Endothelial cell of umbilical vein (primary cell): Measurements from ENCODE around the gene MAD2L2. TPM values are rescaled to one million over a fixed set of nuclear protein-coding genes. Genes with fewer than 3 reads are reported as not detected.

Source experiments
- BruUV-seq: library from RNA; stranded (reverse); fragments of 400-500 nt; replicated peaks from 2 replicates; lab custom pipeline; 2021; lab: Mats Ljungman, UMichigan
- CTCF ChIA-PET: fragments of 300-600, 350-600 bp; sonication (Branson Sonifier 250); formaldehyde crosslinking; loops from one replicate; lab custom pipeline; 2021; ENCODE audit warnings: antibody characterized with exemption, inconsistent platforms; lab: Charles Lee
- POLR2A ChIA-PET: fragments of 300-600, 350-600 bp; sonication (Branson Sonifier 250); formaldehyde crosslinking; loops from one replicate; lab custom pipeline; 2021; ENCODE audit warnings: antibody characterized with exemption, inconsistent platforms; lab: Charles Lee
- DNase-seq: peaks from one replicate; pipeline ENCODE4 v3.0.0-alpha.2; 2011; ENCODE audit warnings: low read depth, low spot score
- FAIRE-seq: peaks from 2 replicates; lab custom pipeline; 2011; peaks lifted over from hg19 to GRCh38; lab: Jason Lieb, UNC
- H2AFZ ChIP-seq: 2 replicates; pipeline ENCODE4 v1.6.0; 2012; ENCODE audit warnings: low read depth, low read length, control low read depth, inconsistent platforms
- H3K27ac ChIP-seq: 2 replicates; pipeline ENCODE4 v1.5.1; 2011; ENCODE audit warnings: low read depth, mild to moderate bottlenecking, control low read depth, low read length, moderate library complexity; ENCODE audit not compliant: insufficient read depth
- H3K27me3 ChIP-seq, 2 experiments: 2 replicates each; pipeline versions ENCODE4 v1.6.0 to v1.6.1; 2011; ENCODE audit warnings: low read length in 2 of 2, mixed read lengths in 1 of 2; ENCODE audit not compliant: control insufficient read depth in 2 of 2, insufficient read depth in 2 of 2
- H3K36me3 ChIP-seq, 2 experiments: 2 replicates in 1 of 2; 3 replicates in 1 of 2; pipeline ENCODE4 v1.5.1; 2011; ENCODE audit warnings: low read length in 2 of 2, mild to moderate bottlenecking in 1 of 2, moderate library complexity in 1 of 2; ENCODE audit not compliant: control insufficient read depth in 2 of 2, insufficient read depth in 2 of 2; ENCODE audit errors: extremely low read depth in 1 of 2
- H3K4me1 ChIP-seq: 3 replicates; pipeline ENCODE4 v1.5.1; 2011; ENCODE audit warnings: mild to moderate bottlenecking, low read length; ENCODE audit not compliant: control insufficient read depth, insufficient read depth; ENCODE audit errors: extremely low read depth
- H3K4me2 ChIP-seq: 2 replicates; pipeline ENCODE4 v1.6.1; 2011; ENCODE audit warnings: low read length, control low read depth, mixed read lengths; ENCODE audit not compliant: insufficient read depth
- H3K4me3 ChIP-seq, 3 experiments: fragments of 200-600 bp in 1 of 3; sonication (generic), shearing (Covaris generic) in 1 of 3; replicated peaks in 1 of 3; 2 replicates each; pipeline ENCODE4 v1.5.1; 2011 to 2016; ENCODE audit warnings: control low read depth in 3 of 3, low read length in 3 of 3, mild to moderate bottlenecking in 2 of 3, inconsistent platforms in 1 of 3, low read depth in 1 of 3, moderate library complexity in 1 of 3; ENCODE audit not compliant: insufficient read depth in 1 of 3
- H3K79me2 ChIP-seq: 2 replicates; pipeline ENCODE4 v1.6.0; 2012; ENCODE audit warnings: low read length, inconsistent platforms; ENCODE audit not compliant: control insufficient read depth, insufficient read depth
- H3K9ac ChIP-seq: replicated peaks from 2 replicates; pipeline ENCODE3; 2011; ENCODE audit warnings: low read length, control low read depth; ENCODE audit not compliant: insufficient read depth; ENCODE audit errors: extremely low read depth
- H3K9me1 ChIP-seq: replicated peaks from 3 replicates; pipeline ENCODE4 v1.6.0; 2011; ENCODE audit warnings: mild to moderate bottlenecking, low read length; ENCODE audit not compliant: control insufficient read depth, insufficient read depth; ENCODE audit errors: extremely low read depth
- H3K9me3 ChIP-seq: replicated peaks from 2 replicates; pipeline ENCODE4 v1.5.1; 2012; ENCODE audit warnings: low read length, inconsistent platforms; ENCODE audit not compliant: control insufficient read depth, insufficient read depth
- H4K20me1 ChIP-seq: replicated peaks from 2 replicates; pipeline ENCODE3; 2011; ENCODE audit warnings: mild to moderate bottlenecking, low read length; ENCODE audit not compliant: control insufficient read depth, insufficient read depth; ENCODE audit errors: extremely low read depth
- CTCF ChIP-seq, 2 donors: IDR thresholded peaks; 1 replicate in 1 of 2; 2 replicates in 1 of 2; pipeline ENCODE4 v1.5.1; 2011; ENCODE audit warnings: low read length in 2 of 2, mild to moderate bottlenecking in 2 of 2, moderate library complexity in 2 of 2, control low read depth in 1 of 2, inconsistent platforms in 1 of 2, low read depth in 1 of 2; ENCODE audit not compliant: insufficient read depth in 1 of 2; ENCODE audit errors: extremely low read depth in 1 of 2
- EZH2 ChIP-seq: IDR thresholded peaks from 2 replicates; pipeline ENCODE4 v1.6.1; 2012; ENCODE audit warnings: borderline replicate concordance, low read depth, mild to moderate bottlenecking, moderate library complexity, low read length, inconsistent platforms; ENCODE audit not compliant: severe bottlenecking
- FOS ChIP-seq: IDR thresholded peaks from 2 replicates; pipeline ENCODE4 v1.6.1; 2011; ENCODE audit warnings: mild to moderate bottlenecking, low read length, moderate library complexity, borderline replicate concordance; ENCODE audit not compliant: insufficient read depth
- GATA2 ChIP-seq: IDR thresholded peaks from 2 replicates; pipeline ENCODE4 v1.7.0; 2011; ENCODE audit warnings: low read depth, mild to moderate bottlenecking, moderate library complexity, mixed read lengths, low read length; ENCODE audit not compliant: insufficient read length, insufficient read depth
- JUN ChIP-seq: IDR thresholded peaks from 2 replicates; pipeline ENCODE4 v1.6.1; 2011; ENCODE audit warnings: borderline replicate concordance, low read depth; ENCODE audit not compliant: insufficient read length, insufficient read depth
- MAX ChIP-seq: IDR thresholded peaks from 2 replicates; pipeline ENCODE4 v1.6.1; 2011; ENCODE audit not compliant: insufficient read depth, insufficient read length
- MYC ChIP-seq: IDR thresholded peaks from one replicate; pipeline ENCODE4 v1.6.1; 2011; ENCODE audit warnings: mild to moderate bottlenecking, low read depth, low read length
- POLR2A ChIP-seq: IDR thresholded peaks from 2 replicates; pipeline ENCODE4 v1.6.1; 2012; ENCODE audit warnings: low read depth, mild to moderate bottlenecking, control low read depth, low read length
- POLR2AphosphoS5 ChIP-seq: IDR thresholded peaks from 2 replicates; pipeline ENCODE4 v1.6.1; 2012; ENCODE audit warnings: low read depth, mild to moderate bottlenecking, control low read depth, low read length, moderate library complexity; ENCODE audit not compliant: insufficient read depth
- dilution Hi-C: fragments of 300-500 bp; cut with MboI; formaldehyde crosslinking; loops from one replicate; pipeline ENCODE4 v1.15.0; 2019; ENCODE audit warnings: low sequenced_read_pairs; ENCODE audit not compliant: extremely low pct_ligation_motif_present
- intact Hi-C: fragments of 100-400 bp; cut with micrococcal nuclease; formaldehyde crosslinking; loops from one replicate; pipeline ENCODE4 v1.10.0; 2022
- polyA plus RNA-seq, 4 experiments: library from polyadenylated mRNA; depleted of rRNA in 3 of 4; stranded (reverse) in 3 of 4; unstranded in 1 of 4; fragments of >200 nt; gene quantifications; 2 replicates each; pipeline versions ENCODE4 v1.2.1 to v1.2.3, GENCODE V29; 2011 to 2012; ENCODE audit warnings: missing spikeins in 1 of 4
- total RNA-seq: library from RNA; stranded (reverse); gene quantifications from 2 replicates; pipeline ENCODE4 v1.2.3, GENCODE V29; 2021

Gene MAD2L2
- total and polyA plus RNA-seq, 2 donors (not counting 3 experiments of a cell fraction or from before 2014, with no cell fraction given), result 35.9 to 74.2 TPM

DNA sequence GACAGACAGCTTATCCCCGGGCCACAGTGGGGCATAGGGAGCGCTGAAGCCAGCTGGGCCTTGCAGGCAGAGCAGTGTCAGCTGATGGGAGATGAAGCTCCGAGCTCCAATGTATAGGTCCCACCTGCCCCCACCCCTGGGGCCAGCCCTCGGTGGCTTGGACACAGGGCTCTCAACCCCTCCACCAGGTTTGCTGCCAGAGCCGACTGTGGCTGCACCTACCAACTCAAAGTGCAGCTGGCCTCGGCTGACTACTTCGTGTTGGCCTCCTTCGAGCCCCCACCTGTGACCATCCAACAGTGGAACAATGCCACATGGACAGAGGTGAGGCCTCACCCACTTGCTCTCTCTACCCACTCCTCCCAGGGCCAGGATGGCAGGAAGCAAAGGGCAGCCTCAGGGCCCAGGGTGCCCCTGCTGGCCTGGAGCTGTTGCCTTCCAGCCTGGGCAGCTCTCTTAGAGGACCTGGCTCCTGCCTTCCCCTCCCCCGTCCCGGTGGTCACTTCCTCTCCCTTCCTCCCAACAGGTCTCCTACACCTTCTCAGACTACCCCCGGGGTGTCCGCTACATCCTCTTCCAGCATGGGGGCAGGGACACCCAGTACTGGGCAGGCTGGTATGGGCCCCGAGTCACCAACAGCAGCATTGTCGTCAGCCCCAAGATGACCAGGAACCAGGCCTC is 7.7 kb downstream of the MAD2L2 start:
- no peaks in the 10 kb centered on the region for H3K9me3 ChIP-seq
- peaks cover 0 to 14% of the 10 kb centered on the region in 2 experiments for H3K36me3 ChIP-seq
- no peak overlapping the region for H3K9ac ChIP-seq
- H3K4me1 ChIP-seq, result no peaks in the 10 kb centered on the region
- ChIA-PET POLR2A (interaction anchor here (0.5 kb wide), 1 partner anchor 346 kb away, joined by 3 read pairs; the partner anchor contains the start of gene MIIP), CTCF (interaction anchor here (0.7 to 1.5 kb wide), 4 partner anchors 9 to 46 kb away, joined by 3 to 6 read pairs (median 4); partner anchors contain the start of gene FBXO6)
- H3K9me1 ChIP-seq, result no peaks in the 10 kb centered on the region
- H3K27me3 ChIP-seq, result no peaks in the 10 kb centered on the region
- H3K79me2 ChIP-seq, result no peaks in the 10 kb centered on the region
- DNase-seq, result no peak
- no peak for TF ChIP-seq FOS
- TF ChIP-seq POLR2AphosphoS5, result no peak
- no peak for TF ChIP-seq CTCF (IDR thresholded peaks at IDR 0.05; ENCODE audit: extremely low read depth in 1 of 2, insufficient read depth in 1 of 2, low read depth in 1 of 2, low read length in 2 of 2)
- TF ChIP-seq EZH2, result no peak
- no peak for TF ChIP-seq JUN
- TF ChIP-seq POLR2A, result no peak
- no peak for TF ChIP-seq GATA2
- no peak for TF ChIP-seq MYC
- TF ChIP-seq MAX, result no peak
- H3K4me2 ChIP-seq, result no peak overlapping the region
- intact Hi-C loops (no loop called here), dilution Hi-C loops (no loop called here)
- no peak overlapping the region for H2AFZ ChIP-seq
- no peaks in the 10 kb centered on the region for H4K20me1 ChIP-seq
- no peak overlapping the region for H3K4me3 ChIP-seq
- no peak for FAIRE-seq
- no peak overlapping the region for H3K27ac ChIP-seq
- no TSS peak for BruUV-seq
